ENCODE data around the gene DHCR24. TPM values are rescaled to one million over a fixed set of nuclear protein-coding genes. Genes with fewer than 3 reads are reported as not detected.

Gene DHCR24
- total RNA-seq, 1 experiment from 2014 or later, result 337 TPM

GRCh38 chr1:54849219-54850068 lies 37.6 kb downstream of the DHCR24 start (continued):
- TF ChIP-seq, protein P1, sequence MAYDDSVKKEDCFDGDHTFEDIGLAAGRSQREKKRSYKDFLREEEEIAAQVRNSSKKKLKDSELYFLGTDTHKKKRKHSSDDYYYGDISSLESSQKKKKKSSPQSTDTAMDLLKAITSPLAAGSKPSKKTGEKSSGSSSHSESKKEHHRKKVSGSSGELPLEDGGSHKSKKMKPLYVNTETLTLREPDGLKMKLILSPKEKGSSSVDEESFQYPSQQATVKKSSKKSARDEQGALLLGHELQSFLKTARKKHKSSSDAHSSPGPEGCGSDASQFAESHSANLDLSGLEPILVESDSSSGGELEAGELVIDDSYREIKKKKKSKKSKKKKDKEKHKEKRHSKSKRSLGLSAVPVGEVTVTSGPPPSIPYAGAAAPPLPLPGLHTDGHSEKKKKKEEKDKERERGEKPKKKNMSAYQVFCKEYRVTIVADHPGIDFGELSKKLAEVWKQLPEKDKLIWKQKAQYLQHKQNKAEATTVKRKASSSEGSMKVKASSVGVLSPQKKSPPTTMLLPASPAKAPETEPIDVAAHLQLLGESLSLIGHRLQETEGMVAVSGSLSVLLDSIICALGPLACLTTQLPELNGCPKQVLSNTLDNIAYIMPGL (CRISPR knock-in tag; IDR thresholded peaks at IDR 0.05), result no peak
- TF ChIP-seq, protein P2, sequence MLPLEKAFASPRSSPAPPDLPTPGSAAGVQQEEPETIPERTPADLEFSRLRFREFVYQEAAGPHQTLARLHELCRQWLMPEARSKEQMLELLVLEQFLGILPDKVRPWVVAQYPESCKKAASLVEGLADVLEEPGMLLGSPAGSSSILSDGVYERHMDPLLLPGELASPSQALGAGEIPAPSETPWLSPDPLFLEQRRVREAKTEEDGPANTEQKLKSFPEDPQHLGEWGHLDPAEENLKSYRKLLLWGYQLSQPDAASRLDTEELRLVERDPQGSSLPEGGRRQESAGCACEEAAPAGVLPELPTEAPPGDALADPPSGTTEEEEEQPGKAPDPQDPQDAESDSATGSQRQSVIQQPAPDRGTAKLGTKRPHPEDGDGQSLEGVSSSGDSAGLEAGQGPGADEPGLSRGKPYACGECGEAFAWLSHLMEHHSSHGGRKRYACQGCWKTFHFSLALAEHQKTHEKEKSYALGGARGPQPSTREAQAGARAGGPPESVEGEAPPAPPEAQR (CRISPR knock-in tag; IDR thresholded peaks at IDR 0.05), result no peak
- TF ChIP-seq, protein P3, sequence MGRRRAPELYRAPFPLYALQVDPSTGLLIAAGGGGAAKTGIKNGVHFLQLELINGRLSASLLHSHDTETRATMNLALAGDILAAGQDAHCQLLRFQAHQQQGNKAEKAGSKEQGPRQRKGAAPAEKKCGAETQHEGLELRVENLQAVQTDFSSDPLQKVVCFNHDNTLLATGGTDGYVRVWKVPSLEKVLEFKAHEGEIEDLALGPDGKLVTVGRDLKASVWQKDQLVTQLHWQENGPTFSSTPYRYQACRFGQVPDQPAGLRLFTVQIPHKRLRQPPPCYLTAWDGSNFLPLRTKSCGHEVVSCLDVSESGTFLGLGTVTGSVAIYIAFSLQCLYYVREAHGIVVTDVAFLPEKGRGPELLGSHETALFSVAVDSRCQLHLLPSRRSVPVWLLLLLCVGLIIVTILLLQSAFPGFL (CRISPR knock-in tag; IDR thresholded peaks at IDR 0.05; ENCODE audit: borderline replicate concordance), result no peak
- no peak for TF ChIP-seq CREM (CRISPR knock-in tag; IDR thresholded peaks at IDR 0.05)

DNA sequence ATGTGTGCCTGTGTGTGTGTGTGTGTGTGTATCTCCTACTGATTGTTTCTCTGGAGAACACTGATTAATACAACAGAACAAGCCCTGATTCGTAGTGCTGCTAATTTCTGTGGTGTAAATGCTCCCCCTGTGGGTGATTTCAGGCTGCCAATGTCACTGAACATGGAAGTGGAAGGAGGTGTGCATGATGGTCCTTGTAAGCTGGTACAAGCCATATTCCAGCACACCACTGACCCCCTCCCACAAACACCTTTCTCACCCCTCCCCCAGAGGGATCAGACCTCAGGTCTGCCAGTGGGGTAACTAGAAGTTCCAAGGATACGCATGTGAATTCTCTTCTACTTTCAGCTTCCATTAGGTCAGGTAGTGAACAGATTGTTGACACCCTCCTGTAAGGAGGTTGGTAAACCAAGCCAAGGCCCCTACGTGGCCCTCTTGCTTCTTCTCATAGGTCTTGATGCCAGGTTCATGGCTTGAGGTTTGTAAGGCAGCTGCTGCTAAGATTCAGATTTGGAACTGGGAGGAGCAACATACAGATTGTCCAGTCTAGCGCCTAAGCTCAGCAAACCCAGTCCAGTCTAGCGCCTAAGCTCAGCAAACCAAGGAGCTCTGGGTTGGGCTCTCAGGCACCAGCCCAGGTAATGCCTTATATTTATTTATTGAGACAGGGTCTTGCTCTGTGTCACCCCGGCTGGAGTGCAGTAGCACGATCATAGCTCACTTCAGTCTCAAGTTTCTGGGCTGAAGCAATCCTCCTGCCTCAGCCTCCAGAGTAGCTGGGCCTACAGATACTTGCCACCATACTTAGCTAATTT lies 38.7 kb downstream of the DHCR24 start:
- ChIA-PET POLR2A (interaction anchor here (0.6 kb wide), 1 partner anchor 157 kb away, joined by 3 read pairs; no protein-coding TSS in a partner anchor), CTCF (interaction anchor here (0.5 to 1.7 kb wide), 6 partner anchors 31 to 174 kb away, joined by 3 to 6 read pairs (median 5); no protein-coding TSS in a partner anchor)
- H3K4me1 Mint-ChIP-seq, result no peaks in the 10 kb centered on the region
- no peaks in the 10 kb centered on the region for H3K9me3 Mint-ChIP-seq
- no peak overlapping the region for H3K4me3 Mint-ChIP-seq
- H3K36me3 Mint-ChIP-seq, result peaks cover 50% of the 10 kb centered on the region
- ATAC-seq (peak; percentile 14; the same call in 1 of the 2 replicates), DNase-seq (ENCODE audit: low spot score) (no peak)
- H3K27me3 Mint-ChIP-seq (ENCODE audit: low read depth), result no peaks in the 10 kb centered on the region
- no peak overlapping the region for H3K27ac Mint-ChIP-seq
- no peak for TF ChIP-seq CREM (CRISPR knock-in tag; IDR thresholded peaks at IDR 0.05)
- no peak for TF ChIP-seq NR3C1 (CRISPR knock-in tag; conservative IDR thresholded peaks at IDR 0.05; ENCODE audit: low read depth)
- TF ChIP-seq ZNF121 (CRISPR knock-in tag; IDR thresholded peaks at IDR 0.05), result no peak
- TF ChIP-seq SOX15 (CRISPR knock-in tag; IDR thresholded peaks at IDR 0.05), result no peak
- TF ChIP-seq JAZF1 (CRISPR knock-in tag; IDR thresholded peaks at IDR 0.05), result no peak
- TF ChIP-seq ZNF512 (CRISPR knock-in tag; IDR thresholded peaks at IDR 0.05; ENCODE audit: borderline replicate concordance), result no peak
- TF ChIP-seq ARID4B (CRISPR knock-in tag; IDR thresholded peaks at IDR 0.05; ENCODE audit: borderline replicate concordance), result no peak
- TF ChIP-seq, protein P3 (CRISPR knock-in tag; IDR thresholded peaks at IDR 0.05; ENCODE audit: borderline replicate concordance), result no peak
- TF ChIP-seq, protein P2 (CRISPR knock-in tag; IDR thresholded peaks at IDR 0.05), result no peak
- TF ChIP-seq USF2 (CRISPR knock-in tag; IDR thresholded peaks at IDR 0.05), result no peak
- TF ChIP-seq FOXK1 (CRISPR knock-in tag; IDR thresholded peaks at IDR 0.05), result no peak
- no peak for TF ChIP-seq SP1 (CRISPR knock-in tag; conservative IDR thresholded peaks at IDR 0.05)
- no peak for TF ChIP-seq ZNF396 (CRISPR knock-in tag; IDR thresholded peaks at IDR 0.05; ENCODE audit: borderline replicate concordance)
- TF ChIP-seq, protein P4, sequence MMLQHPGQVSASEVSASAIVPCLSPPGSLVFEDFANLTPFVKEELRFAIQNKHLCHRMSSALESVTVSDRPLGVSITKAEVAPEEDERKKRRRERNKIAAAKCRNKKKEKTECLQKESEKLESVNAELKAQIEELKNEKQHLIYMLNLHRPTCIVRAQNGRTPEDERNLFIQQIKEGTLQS (CRISPR knock-in tag; conservative IDR thresholded peaks at IDR 0.05), result no peak
- TF ChIP-seq, protein P5, sequence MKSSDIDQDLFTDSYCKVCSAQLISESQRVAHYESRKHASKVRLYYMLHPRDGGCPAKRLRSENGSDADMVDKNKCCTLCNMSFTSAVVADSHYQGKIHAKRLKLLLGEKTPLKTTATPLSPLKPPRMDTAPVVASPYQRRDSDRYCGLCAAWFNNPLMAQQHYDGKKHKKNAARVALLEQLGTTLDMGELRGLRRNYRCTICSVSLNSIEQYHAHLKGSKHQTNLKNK (CRISPR knock-in tag; IDR thresholded peaks at IDR 0.05), result no peak
